Esophagus muscularis mucosa (tissue), 4 donors: Measurements from ENCODE around the gene SLC12A7.

Experiments used
- CTCF ChIP-seq, 3 experiments: fragments of 200-600 bp in 2 of 3; fragments of 450-650 bp in 1 of 3; sonication (generic) in 2 of 3; IDR thresholded peaks; one replicate each; pipeline ENCODE4 v1.5.1; 2017 to 2019; ENCODE audit warnings: antibody characterized with exemption in 3 of 3, mild to moderate bottlenecking in 2 of 3, moderate library complexity in 1 of 3
- EP300 ChIP-seq: sonication (generic); formaldehyde crosslinking; IDR thresholded peaks from one replicate; pipeline ENCODE4 v1.6.1; 2017; ENCODE audit warnings: antibody characterized with exemption
- POLR2A ChIP-seq: fragments of 450-650 bp; IDR thresholded peaks from one replicate; pipeline ENCODE4 v1.6.1; 2017; ENCODE audit warnings: antibody characterized with exemption, moderate library complexity, mild to moderate bottlenecking, low read depth
- POLR2AphosphoS5 ChIP-seq, 2 donors: sonication (generic); formaldehyde crosslinking; IDR thresholded peaks; one replicate each; pipeline ENCODE4 v1.6.1; 2017; ENCODE audit warnings: antibody characterized with exemption in 2 of 2

- no peak for TF ChIP-seq POLR2AphosphoS5 (IDR thresholded peaks at IDR 0.05)
- TF ChIP-seq CTCF (IDR thresholded peaks at IDR 0.05): no peak
- TF ChIP-seq POLR2A: no peak
- TF ChIP-seq EP300: no peak
Observed at GRCh38 chr5:1152156-1152555, 40.3 kb upstream of the SLC12A7 start.
